ENCODE results near the gene NAPEPLD.
"Not testable (repeated sequence)": the region's sequence is repeated elsewhere in the genome, so short reads cannot be mapped to it uniquely, and the experiment has no call there.

NAPEPLD gene

DNA sequence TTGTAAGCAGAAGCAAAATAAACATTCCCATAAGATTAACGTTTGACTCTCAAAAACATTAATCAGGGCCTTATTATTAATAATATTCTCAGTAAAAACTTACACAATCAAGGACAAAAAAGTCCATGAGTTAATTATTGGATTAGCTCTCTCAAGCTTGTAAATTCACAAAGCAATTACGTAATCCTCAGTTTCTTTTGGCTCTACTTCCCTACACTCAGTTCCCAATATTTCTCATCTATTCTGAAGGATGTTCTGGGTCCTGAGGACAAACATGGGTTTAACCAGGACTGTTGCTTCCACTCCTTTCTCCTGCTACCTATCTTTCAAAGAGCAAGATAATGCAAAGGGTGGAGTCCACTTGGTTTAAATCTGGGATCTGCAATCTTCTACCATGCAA, 89.4 kb downstream of the NAPEPLD start:
- DNase-seq, result no peak

DNA sequence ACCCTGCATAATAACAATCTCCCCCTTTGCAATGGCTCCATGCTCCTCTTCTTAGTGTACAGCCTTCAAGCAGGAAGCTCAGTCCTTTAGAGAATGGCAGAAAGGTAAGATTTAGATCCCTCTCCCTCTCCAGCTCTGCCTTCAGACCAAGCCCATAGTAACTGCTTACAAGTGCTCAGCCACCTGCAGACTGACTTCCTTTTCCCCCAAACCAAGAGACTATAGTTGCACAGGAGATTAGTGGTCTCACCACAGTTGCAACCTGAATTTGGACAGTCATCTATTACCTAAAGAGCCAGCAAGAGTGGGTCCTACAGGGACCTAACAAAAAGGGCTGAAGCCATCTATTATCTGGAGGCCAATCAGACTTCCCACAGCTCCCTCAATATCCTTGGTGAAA, 90.8 kb downstream of the NAPEPLD start:
- DNase-seq, result no peak

DNA sequence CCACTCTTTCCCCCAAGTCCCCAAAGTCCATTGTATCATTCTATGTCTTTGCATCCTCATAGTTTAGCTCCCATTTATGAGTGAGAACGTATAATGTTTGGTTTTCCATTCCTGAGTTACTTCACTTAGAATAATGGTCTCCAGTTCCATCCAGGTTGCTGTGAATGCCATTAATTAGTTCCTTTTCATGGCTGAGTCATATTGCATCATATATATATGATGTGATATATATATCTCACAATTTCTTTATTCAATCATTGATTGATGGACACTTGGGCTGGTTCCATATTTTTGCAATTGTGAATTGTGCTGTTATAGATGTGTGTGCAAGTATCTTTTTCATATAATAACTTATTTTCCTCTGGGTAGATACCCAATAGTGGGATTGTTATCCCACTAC, 92.9 kb downstream of the NAPEPLD start:
- not testable (repeated sequence) for DNase-seq

DNA sequence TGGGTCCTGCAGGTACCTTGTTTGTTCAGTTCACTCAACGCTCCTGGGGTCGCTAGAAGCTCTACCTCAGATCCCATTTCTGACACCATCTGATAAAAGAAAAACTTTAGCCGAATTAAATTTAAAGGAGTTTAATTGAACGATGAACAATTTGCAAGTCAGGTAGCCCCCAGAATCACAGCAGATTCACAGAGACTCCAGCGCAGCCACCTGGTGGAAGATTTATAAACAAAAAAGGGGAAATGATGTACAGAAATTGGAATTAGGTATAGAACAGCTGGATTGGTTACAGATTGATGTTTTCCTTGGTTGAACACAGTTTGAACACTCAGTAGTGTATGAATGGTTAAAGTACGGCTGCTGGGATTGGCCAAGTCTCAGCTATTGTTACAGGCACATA, 97.4 kb downstream of the NAPEPLD start:
- DNase-seq, result no peak

Measured in DMS 273 treated with DMSO at 0.1 percent for 48 hours (cell line).